OCI-LY7 (cell line): ENCODE measurements around the gene HUS1.

Experiments
- CTCF ChIP-seq: fragments of 200-600 bp; sonication (generic); conservative IDR thresholded peaks from 2 replicates; pipeline ENCODE4 v1.5.1; 2014; ENCODE audit warnings: mild to moderate bottlenecking, antibody characterized with exemption, low read length, moderate library complexity, mixed read lengths
- EZH2phosphoT487 ChIP-seq: fragments of 200-600 bp; sonication (generic); IDR thresholded peaks from 2 replicates; pipeline ENCODE4 v1.6.1; 2018; ENCODE audit warnings: low read depth, borderline replicate concordance, mild to moderate bottlenecking, mixed run types, antibody characterized with exemption, low read length, moderate library complexity, mixed read lengths

- TF ChIP-seq CTCF (no peak), EZH2phosphoT487 (no peak)
These were observed 25.6 kb downstream of the HUS1 start for GRCh38 chr7:47953822-47954221.
